A549 treated with Hydrocortisone at 1 μM for 4 hours (cell line): ENCODE results near the gene SNAP91. TPM values are rescaled to one million over a fixed set of nuclear protein-coding genes. Genes with fewer than 3 reads are reported as not detected.

Source experiments
- total RNA-seq: library from RNA; stranded (reverse); fragments of 200-300 nt; extraction: Qiagen RNA extraction; gene quantifications from 5 replicates; pipeline ENCODE4 v1.2.3, GENCODE V29; 2022

Gene SNAP91, protein sequence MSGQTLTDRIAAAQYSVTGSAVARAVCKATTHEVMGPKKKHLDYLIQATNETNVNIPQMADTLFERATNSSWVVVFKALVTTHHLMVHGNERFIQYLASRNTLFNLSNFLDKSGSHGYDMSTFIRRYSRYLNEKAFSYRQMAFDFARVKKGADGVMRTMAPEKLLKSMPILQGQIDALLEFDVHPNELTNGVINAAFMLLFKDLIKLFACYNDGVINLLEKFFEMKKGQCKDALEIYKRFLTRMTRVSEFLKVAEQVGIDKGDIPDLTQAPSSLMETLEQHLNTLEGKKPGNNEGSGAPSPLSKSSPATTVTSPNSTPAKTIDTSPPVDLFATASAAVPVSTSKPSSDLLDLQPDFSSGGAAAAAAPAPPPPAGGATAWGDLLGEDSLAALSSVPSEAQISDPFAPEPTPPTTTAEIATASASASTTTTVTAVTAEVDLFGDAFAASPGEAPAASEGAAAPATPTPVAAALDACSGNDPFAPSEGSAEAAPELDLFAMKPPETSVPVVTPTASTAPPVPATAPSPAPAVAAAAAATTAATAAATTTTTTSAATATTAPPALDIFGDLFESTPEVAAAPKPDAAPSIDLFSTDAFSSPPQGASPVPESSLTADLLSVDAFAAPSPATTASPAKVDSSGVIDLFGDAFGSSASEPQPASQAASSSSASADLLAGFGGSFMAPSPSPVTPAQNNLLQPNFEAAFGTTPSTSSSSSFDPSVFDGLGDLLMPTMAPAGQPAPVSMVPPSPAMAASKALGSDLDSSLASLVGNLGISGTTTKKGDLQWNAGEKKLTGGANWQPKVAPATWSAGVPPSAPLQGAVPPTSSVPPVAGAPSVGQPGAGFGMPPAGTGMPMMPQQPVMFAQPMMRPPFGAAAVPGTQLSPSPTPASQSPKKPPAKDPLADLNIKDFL
- total RNA-seq: 0.06 to 0.35 TPM (median 0.28 TPM) in 5 replicates

DNA sequence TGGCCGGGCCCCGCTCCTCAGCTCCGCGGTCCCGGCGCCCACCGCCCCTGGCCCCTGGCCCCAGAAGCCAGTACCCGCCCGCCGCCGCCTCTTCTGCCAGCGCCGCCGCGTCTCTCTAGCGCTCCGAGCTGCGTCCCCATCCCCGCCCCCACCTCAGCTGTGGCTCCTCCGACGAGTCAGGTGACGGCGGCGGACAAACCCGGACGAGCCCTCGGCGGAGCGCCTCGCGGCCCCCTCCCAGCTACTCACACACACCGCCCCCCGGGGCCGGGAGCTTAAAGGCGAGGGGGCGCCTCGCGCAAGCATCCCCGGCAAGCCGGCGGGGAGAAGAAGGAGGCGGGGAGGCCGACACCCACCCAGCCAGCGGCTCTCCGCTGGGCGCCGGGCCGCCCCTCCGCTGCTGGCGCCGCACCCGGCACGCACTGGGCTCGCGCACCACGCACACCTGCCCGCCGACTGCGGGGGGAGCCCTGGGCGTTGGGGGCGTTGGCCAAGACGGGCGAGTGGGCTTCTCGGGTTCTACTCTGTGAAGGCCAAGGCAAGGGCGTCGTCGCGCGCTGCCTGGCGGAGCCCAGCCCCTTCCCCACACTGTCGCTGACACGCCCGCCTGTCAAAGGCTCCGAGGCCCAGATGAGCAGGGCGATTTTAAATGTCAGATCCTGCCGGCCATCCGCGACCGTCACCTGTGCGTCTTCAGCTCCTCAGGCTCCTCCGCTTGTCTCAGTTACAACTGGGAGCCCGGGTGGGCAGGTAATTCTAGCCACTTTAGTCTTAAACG lies at the start of gene SNAP91:
Gene SNAP91, minus strand, starts transcription at position 132 of the 778 bp plus-strand sequence. CDS start 1,174 bp downstream, outside the sequence.

DNA sequence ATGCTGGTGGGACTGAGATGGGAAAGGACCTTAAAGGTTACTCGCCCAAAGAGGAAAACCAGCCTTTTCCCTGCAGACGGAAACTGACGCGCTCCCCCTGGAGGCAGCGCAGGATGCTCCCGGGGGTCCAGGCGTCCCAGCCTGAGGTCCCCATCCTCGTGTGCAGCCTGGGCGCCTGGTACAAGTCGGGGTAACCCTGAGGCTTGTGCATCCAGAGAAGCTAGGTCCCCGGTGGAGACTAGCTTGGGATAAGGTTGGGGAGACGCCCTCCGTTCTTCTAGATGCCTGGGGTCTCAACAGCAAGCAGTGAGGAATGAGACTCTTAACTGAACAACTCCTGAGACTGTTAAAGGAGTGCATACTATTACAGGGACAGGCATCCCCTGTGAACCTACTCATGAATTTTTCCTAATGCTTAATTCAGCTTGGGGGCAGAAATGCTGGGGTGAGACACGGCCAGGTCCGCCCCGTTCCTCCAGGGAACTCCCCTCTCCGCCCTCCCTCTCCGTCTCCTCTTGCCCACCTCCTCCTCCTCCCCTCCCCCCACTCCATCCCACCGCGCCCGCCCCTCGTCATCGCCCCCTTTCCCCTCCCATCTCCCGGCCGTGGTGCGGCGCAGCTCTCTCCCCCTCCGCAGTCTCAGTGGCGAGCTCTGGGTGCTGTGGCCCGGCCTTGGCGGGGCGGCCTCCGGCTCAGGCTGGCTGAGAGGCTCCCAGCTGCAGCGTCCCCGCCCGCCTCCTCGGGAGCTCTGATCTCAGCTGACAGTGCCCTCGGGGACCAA lies 196.8 kb downstream of the SNAP91 start, which contains the start of gene PRSS35:
Gene PRSS35, plus strand, starts transcription at position 634 of the 781 bp plus-strand sequence. CDS start 10,908 bp downstream, outside the sequence.

Other genes starting within 250 kb of the SNAP91 start
- 0.05 to 0.09 TPM (median 0.07 TPM) in 5 replicates for gene PRSS35, start 196.6 kb downstream of the SNAP91 start, total RNA-seq
- 0.32 to 0.58 TPM (median 0.39 TPM) in 5 replicates for gene RIPPLY2, start 144.3 kb upstream of the SNAP91 start, total RNA-seq
- 21.3 to 26.3 TPM (median 23.1 TPM) in 5 replicates for gene CYB5R4, start 150.6 kb upstream of the SNAP91 start, total RNA-seq